ENCODE results near the gene NXNL2.

Gene NXNL2

GRCh38 chr9:88524911-88525310, 10.1 kb upstream of the NXNL2 start:
- peaks cover 23% of the 10 kb centered on the region for H3K27me3 Mint-ChIP-seq
- H3K4me1 Mint-ChIP-seq = no peaks in the 10 kb centered on the region
- DNase-seq = no peak
- H3K9me3 Mint-ChIP-seq = no peaks in the 10 kb centered on the region
- no peak for ATAC-seq
- no peak overlapping the region for H3K27ac Mint-ChIP-seq
- no peak overlapping the region for H3K4me3 Mint-ChIP-seq

GRCh38 chr9:88527618-88528017, 7.4 kb upstream of the NXNL2 start:
- Mint-ChIP-seq H3K9me3 (no peaks in the 10 kb centered on the region), H3K27ac (no peak overlapping the region), H3K4me3 (no peak overlapping the region), H3K4me1 (peaks cover 7% of the 10 kb centered on the region), H3K27me3 (peaks cover 37% of the 10 kb centered on the region)
- ATAC-seq (no peak), DNase-seq (no peak)

GRCh38 chr9:88528080-88528790, 6.7 kb upstream of the NXNL2 start:
- ATAC-seq (no peak), DNase-seq (no peak)
- H3K4me3 Mint-ChIP-seq = no peak overlapping the region
- H3K4me1 Mint-ChIP-seq = peaks cover 12% of the 10 kb centered on the region
- H3K27ac Mint-ChIP-seq = peak overlapping the region in 1 of 2 donors; percentile 69
- H3K27me3 Mint-ChIP-seq = peaks cover 43% of the 10 kb centered on the region
- H3K9me3 Mint-ChIP-seq = no peaks in the 10 kb centered on the region

- ATAC-seq (no peak), DNase-seq (no peak)
- H3K4me3 Mint-ChIP-seq = no peak overlapping the region
- H3K9me3 Mint-ChIP-seq = no peaks in the 10 kb centered on the region
- peaks cover 55% of the 10 kb centered on the region for H3K27me3 Mint-ChIP-seq
- peaks cover 18% of the 10 kb centered on the region for H3K4me1 Mint-ChIP-seq
- no peak overlapping the region for H3K27ac Mint-ChIP-seq
These were observed 5.5 kb upstream of the NXNL2 start for GRCh38 chr9:88529496-88529895.

- H3K4me1 Mint-ChIP-seq = peaks cover 20% of the 10 kb centered on the region
- no peak for ATAC-seq
- no peaks in the 10 kb centered on the region for H3K9me3 Mint-ChIP-seq
- H3K27me3 Mint-ChIP-seq = peaks cover 58% of the 10 kb centered on the region
- no peak overlapping the region for H3K4me3 Mint-ChIP-seq
- DNase-seq = no peak
- H3K27ac Mint-ChIP-seq = no peak overlapping the region
These were observed 4.9 kb upstream of the NXNL2 start for GRCh38 chr9:88530051-88530450.

- DNase-seq (peak; percentile 10 to 18), ATAC-seq (no peak)
- peaks cover 33% of the 10 kb centered on the region for H3K4me1 Mint-ChIP-seq
- H3K9me3 Mint-ChIP-seq = no peaks in the 10 kb centered on the region
- H3K27me3 Mint-ChIP-seq = peaks cover 79% of the 10 kb centered on the region
- H3K4me3 Mint-ChIP-seq = peak overlapping the region in 1 of 2 donors; percentile 47
- peak overlapping the region in 1 of 2 donors; percentile 34 for H3K27ac Mint-ChIP-seq
These were observed 2.9 kb upstream of the NXNL2 start for GRCh38 chr9:88531920-88532698.

- Mint-ChIP-seq H3K27ac (no peak overlapping the region), H3K27me3 (peaks cover 89% of the 10 kb centered on the region), H3K4me3 (peak overlapping the region; percentile 6 to 19), H3K4me1 (peaks cover 40% of the 10 kb centered on the region), H3K9me3 (no peaks in the 10 kb centered on the region)
- DNase-seq (no peak), ATAC-seq (no peak)
These were observed 975 bp upstream of the NXNL2 start for GRCh38 chr9:88533951-88534455.

GRCh38 chr9:88535226-88536022, 446 bp downstream of the NXNL2 start:
- ATAC-seq = peak; percentile 33
- Mint-ChIP-seq H3K27ac (no peak overlapping the region), H3K4me1 (peaks cover 40% of the 10 kb centered on the region), H3K9me3 (no peaks in the 10 kb centered on the region), H3K4me3 (peak overlapping the region; percentile 53 to 70), H3K27me3 (peaks cover 88% of the 10 kb centered on the region)
- peak in 1 of 2 donors; percentile 9 for DNase-seq

- Mint-ChIP-seq H3K4me1 (peaks cover 40% of the 10 kb centered on the region), H3K27me3 (peaks cover 88% of the 10 kb centered on the region), H3K27ac (no peak overlapping the region), H3K9me3 (no peaks in the 10 kb centered on the region), H3K4me3 (peak overlapping the region in 1 of 2 donors; percentile 51)
- DNase-seq = no peak
- no peak for ATAC-seq
These were observed 996 bp downstream of the NXNL2 start for GRCh38 chr9:88536023-88536324.

- no peaks in the 10 kb centered on the region for H3K9me3 Mint-ChIP-seq
- H3K27me3 Mint-ChIP-seq = peaks cover 84% of the 10 kb centered on the region
- no peak overlapping the region for H3K4me3 Mint-ChIP-seq
- ATAC-seq (no peak), DNase-seq (no peak)
- H3K4me1 Mint-ChIP-seq = peaks cover 38% of the 10 kb centered on the region
- no peak overlapping the region for H3K27ac Mint-ChIP-seq
These were observed 2.2 kb downstream of the NXNL2 start for GRCh38 chr9:88536951-88537760.

GRCh38 chr9:88537761-88538091, 2.7 kb downstream of the NXNL2 start:
- H3K27me3 Mint-ChIP-seq = peaks cover 79% of the 10 kb centered on the region
- no peak overlapping the region for H3K4me3 Mint-ChIP-seq
- DNase-seq (peak; percentile 17 to 42), ATAC-seq (peak; percentile 70)
- no peak overlapping the region for H3K27ac Mint-ChIP-seq
- no peaks in the 10 kb centered on the region for H3K9me3 Mint-ChIP-seq
- peaks cover 32% of the 10 kb centered on the region for H3K4me1 Mint-ChIP-seq

- no peak for ATAC-seq
- no peak for DNase-seq
- H3K27ac Mint-ChIP-seq = peak overlapping the region in 1 of 2 donors; percentile 63
- H3K27me3 Mint-ChIP-seq = peaks cover 71% of the 10 kb centered on the region
- H3K4me3 Mint-ChIP-seq = no peak overlapping the region
- peaks cover 28% of the 10 kb centered on the region for H3K4me1 Mint-ChIP-seq
- H3K9me3 Mint-ChIP-seq = no peaks in the 10 kb centered on the region
These were observed 3.5 kb downstream of the NXNL2 start for GRCh38 chr9:88538311-88539085.

GRCh38 chr9:88539246-88539645, 4.3 kb downstream of the NXNL2 start:
- H3K4me3 Mint-ChIP-seq = no peak overlapping the region
- ATAC-seq (no peak), DNase-seq (no peak)
- no peaks in the 10 kb centered on the region for H3K9me3 Mint-ChIP-seq
- peaks cover 22% of the 10 kb centered on the region for H3K4me1 Mint-ChIP-seq
- H3K27me3 Mint-ChIP-seq = peaks cover 67% of the 10 kb centered on the region
- no peak overlapping the region for H3K27ac Mint-ChIP-seq

GRCh38 chr9:88540251-88540763, 5.3 kb downstream of the NXNL2 start:
- ATAC-seq (no peak), DNase-seq (no peak)
- Mint-ChIP-seq H3K27me3 (peaks cover 63% of the 10 kb centered on the region), H3K27ac (peak overlapping the region in 1 of 2 donors; percentile 63), H3K4me3 (no peak overlapping the region), H3K4me1 (peaks cover 17% of the 10 kb centered on the region), H3K9me3 (no peaks in the 10 kb centered on the region)

Data from stimulated activated naive CD8-positive, alpha-beta T cell treated with anti-CD3 and anti-CD28 coated beads, Interleukin-15, amount 100 ng/mL, for 72 hours (primary cell).